B cell (primary cell): Measurements from ENCODE around the gene PRKN.

ENCODE experiments used
- EZH2 ChIP-seq: IDR thresholded peaks from 2 replicates; pipeline ENCODE4 v1.6.1; 2012; ENCODE audit warnings: borderline replicate concordance, low read depth, mild to moderate bottlenecking, moderate library complexity, low read length; ENCODE audit not compliant: insufficient read depth, poor library complexity, severe bottlenecking
- TF ChIP-seq, protein P1 (sequence below): fragments of 200-600 bp; IDR thresholded peaks from one replicate; pipeline ENCODE4 v1.8.0; 2022; ENCODE audit warnings: antibody characterized with exemption, mild to moderate bottlenecking

DNA sequence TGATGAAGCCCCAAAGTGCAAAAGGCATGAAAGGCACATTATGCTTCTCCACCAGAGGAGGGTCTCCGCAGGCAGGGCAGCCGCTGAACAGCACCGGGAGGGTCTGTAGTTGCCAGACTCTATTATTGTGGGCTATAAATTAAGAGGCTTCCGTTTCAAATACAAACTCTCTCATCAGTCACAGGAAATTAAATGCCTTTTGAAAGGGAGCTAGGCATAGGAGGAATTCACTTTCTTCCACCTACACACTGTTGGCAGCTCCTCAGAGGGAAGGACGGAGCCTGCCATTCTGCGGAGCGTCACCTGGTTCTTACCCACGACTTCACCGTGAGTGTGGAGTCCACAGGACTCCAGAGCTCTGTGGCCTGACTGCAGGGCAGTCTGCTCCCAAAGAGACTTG lies 1312.9 kb downstream of the PRKN start:
- TF ChIP-seq, protein P1, sequence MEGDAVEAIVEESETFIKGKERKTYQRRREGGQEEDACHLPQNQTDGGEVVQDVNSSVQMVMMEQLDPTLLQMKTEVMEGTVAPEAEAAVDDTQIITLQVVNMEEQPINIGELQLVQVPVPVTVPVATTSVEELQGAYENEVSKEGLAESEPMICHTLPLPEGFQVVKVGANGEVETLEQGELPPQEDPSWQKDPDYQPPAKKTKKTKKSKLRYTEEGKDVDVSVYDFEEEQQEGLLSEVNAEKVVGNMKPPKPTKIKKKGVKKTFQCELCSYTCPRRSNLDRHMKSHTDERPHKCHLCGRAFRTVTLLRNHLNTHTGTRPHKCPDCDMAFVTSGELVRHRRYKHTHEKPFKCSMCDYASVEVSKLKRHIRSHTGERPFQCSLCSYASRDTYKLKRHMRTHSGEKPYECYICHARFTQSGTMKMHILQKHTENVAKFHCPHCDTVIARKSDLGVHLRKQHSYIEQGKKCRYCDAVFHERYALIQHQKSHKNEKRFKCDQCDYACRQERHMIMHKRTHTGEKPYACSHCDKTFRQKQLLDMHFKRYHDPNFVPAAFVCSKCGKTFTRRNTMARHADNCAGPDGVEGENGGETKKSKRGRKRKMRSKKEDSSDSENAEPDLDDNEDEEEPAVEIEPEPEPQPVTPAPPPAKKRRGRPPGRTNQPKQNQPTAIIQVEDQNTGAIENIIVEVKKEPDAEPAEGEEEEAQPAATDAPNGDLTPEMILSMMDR = no peak
- no peak for TF ChIP-seq EZH2
